ENCODE measurements around the gene LEFTY1.

- no peak for TF ChIP-seq CTCF (IDR thresholded peaks at IDR 0.05)
- no peak for TF ChIP-seq ZFX (IDR thresholded peaks at IDR 0.05; ENCODE audit: borderline replicate concordance)
Observed at GRCh38 chr1:225866981-225867380, 22.0 kb downstream of the LEFTY1 start.
